GM21723 (cell line): ENCODE measurements around the gene ACO2.
"Not testable (repeated sequence)": the region's sequence is repeated elsewhere in the genome, so short reads cannot be mapped to it uniquely, and the experiment has no call there.

Source experiments
- ATAC-seq: cut with Tn5 transposase; IDR thresholded peaks from one replicate; pipeline ENCODE4 v1.9.1; 2021; ENCODE audit warnings: mild to moderate bottlenecking, moderate library complexity; ENCODE audit not compliant: unreplicated experiment

ACO2 gene

DNA sequence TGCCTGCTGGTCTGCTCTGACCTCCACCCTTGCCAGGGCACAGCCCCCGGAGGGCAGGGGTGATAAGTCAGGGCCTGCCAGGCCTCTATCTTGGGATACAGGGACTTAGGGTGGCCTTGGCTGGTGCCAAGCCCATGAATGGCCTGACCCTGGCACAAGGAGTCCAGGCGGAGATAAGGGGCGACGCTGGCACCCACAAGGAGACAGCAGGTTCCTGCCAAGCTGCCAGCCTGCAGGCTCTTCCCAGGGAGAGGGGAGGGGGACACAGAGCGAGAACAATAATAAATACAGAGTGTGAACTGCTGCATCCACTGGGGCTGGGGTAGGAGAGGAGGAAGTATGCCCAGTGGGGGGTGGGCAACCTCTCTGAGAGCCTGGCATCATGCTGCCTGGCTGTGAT, 92.9 kb downstream of the ACO2 start:
- ATAC-seq, result no peak

DNA sequence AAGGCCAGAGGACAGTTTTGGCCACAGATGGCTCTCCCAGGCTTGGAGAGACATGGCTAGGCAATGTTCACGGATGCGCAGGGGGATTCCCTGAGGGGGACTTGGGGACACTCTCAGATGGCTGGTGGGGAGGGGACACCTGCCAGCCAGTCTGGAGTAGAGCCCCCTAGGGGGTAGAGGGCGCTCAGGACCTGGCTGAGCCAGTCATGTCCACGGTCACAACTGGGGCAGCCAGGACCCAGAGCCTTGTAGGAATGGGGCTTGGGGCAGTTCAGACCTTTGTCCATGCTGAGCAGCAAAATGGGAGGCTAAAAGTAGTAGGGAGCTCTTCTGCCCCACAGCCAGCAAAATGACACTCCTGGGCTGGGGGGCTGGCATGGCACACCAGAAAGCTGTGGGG, 93.5 kb downstream of the ACO2 start:
- no peak for ATAC-seq

- no peak for ATAC-seq
Observed at GRCh38 chr22:41563051-41563711, 94.3 kb downstream of the ACO2 start.

- ATAC-seq, result no peak
Observed at GRCh38 chr22:41564563-41564962, 95.6 kb downstream of the ACO2 start.

DNA sequence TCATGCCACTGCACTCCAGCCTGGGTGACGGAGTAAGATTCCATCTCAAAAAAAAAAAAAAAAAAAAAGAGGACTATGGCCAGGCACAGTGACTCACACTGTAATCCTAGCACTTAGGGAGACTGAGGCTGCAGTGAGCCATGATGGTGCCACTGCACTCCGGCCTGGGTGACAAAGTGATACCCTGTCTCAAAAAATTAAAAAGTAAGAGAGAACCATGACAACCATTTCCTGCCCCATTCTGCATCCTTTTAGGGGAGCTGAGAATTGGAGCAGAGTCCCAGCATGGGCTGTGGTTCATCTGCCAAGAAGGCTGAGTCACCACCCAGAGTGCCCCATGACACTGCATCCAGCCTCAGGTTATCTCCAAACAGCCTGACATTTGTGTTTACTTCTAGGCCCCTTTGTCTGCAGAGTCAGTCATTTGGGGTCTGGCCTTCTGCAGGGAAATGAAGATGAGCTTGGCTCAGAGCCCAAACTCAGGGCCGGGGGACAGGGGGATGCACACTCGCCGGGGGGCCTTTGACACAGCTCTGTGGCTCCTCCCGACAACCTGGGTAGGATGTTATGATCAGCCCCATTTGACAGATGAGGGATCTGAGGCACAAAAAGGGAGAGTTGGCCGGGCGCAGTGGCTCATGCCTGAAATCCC, 96.6 kb downstream of the ACO2 start:
- ATAC-seq, result no peak

GRCh38 chr22:41567512-41567768, 98.5 kb downstream of the ACO2 start:
- no peak for ATAC-seq

DNA sequence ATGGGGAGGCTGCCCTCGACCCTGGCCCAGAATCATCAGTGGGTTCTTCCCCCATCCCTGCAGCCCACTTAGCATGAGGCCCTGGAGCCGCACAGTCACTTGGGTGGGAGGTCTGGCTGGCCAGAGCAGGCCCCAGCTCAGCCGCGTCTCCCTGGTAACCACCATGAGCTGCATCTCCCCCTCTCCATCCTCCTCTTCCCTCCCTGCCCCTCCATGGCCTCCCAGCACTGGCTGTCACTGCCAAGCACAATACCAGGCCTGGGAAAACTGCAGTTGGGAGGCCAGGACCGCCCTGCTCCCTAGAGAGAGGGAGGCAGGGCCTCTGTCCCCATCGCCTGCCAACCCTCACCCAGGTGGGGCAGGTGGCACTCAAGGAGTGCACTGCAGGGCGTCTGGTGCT, 99.9 kb downstream of the ACO2 start:
- ATAC-seq, result no peak

- ATAC-seq, result no peak
Observed at GRCh38 chr22:41570221-41570620, 101.3 kb downstream of the ACO2 start.

GRCh38 chr22:41571786-41572185, 102.9 kb downstream of the ACO2 start:
- no peak for ATAC-seq

- ATAC-seq, result not testable (repeated sequence)
Observed at GRCh38 chr22:41572305-41572704, 103.4 kb downstream of the ACO2 start.

GRCh38 chr22:41573677-41574076, 104.8 kb downstream of the ACO2 start:
- ATAC-seq, result no peak

GRCh38 chr22:41574847-41575381, 106.0 kb downstream of the ACO2 start:
- no peak for ATAC-seq

GRCh38 chr22:41575533-41575932, 106.6 kb downstream of the ACO2 start:
- ATAC-seq, result no peak

DNA sequence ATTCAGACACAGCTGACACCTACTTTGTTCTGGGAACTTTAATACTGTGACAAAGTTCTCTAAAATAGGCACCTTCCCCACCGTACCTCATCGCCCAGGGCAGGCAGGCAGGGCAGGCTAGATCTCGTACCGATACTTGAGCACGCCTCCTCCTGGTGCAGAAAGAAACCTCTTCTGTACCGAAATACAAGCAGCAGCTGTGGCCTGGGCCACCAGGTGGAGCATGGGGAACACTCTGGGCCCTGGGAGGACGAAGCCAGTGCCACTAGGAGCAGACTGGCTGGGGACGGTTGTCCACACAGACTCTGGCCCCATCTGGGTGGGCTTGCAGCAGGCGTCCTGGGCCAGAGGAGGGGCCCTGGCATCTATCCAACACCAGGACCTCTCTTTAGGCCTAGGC, 108.0 kb downstream of the ACO2 start:
- ATAC-seq, result no peak

GRCh38 chr22:41578114-41578513, 109.2 kb downstream of the ACO2 start:
- no peak for ATAC-seq
